Adrenal gland (tissue), 12 donors: Measurements from ENCODE around the gene FN3K. TPM values are rescaled to one million over a fixed set of nuclear protein-coding genes. Genes with fewer than 3 reads are reported as not detected.

Source experiments
- DNase-seq, 7 donors: peaks; one replicate each; pipeline ENCODE4 v3.0.0-alpha.2; 2019 to 2020
- H3K27ac ChIP-seq, 5 donors: fragments of 200-600 bp; sonication (generic) in 4 of 5; 1 replicate in 3 of 5; 2 replicates in 2 of 5; pipeline versions ENCODE4 v1.5.1 to v1.8.0; 2016 to 2020; ENCODE audit warnings: mild to moderate bottlenecking in 1 of 5
- H3K27me3 ChIP-seq: fragments of 200-600 bp; 2 replicates; pipeline ENCODE4 v1.8.0; 2021
- H3K36me3 ChIP-seq, 2 donors: fragments of 200-600 bp; replicated peaks in 1 of 2; 1 replicate in 1 of 2; 2 replicates in 1 of 2; pipeline versions ENCODE4 v1.5.1 to v1.8.0; 2018 to 2022
- H3K4me1 ChIP-seq, 2 donors: fragments of 200-600 bp; replicated peaks in 1 of 2; 1 replicate in 1 of 2; 2 replicates in 1 of 2; pipeline versions ENCODE4 v1.5.1 to v1.8.0; 2018 to 2021
- H3K4me3 ChIP-seq, 4 donors: fragments of 200-600 bp; sonication (generic) in 3 of 4; one replicate each; pipeline ENCODE4 v1.5.1; 2016 to 2018
- H3K9me3 ChIP-seq, 3 donors: fragments of 200-600 bp; sonication (generic) in 1 of 3; replicated peaks in 1 of 3; 1 replicate in 2 of 3; 2 replicates in 1 of 3; pipeline versions ENCODE4 v1.5.1 to v1.8.0; 2016 to 2021
- POLR2A ChIP-seq, 2 donors: fragments of 450-650 bp; IDR thresholded peaks; one replicate each; pipeline ENCODE4 v1.6.1; 2017; ENCODE audit warnings: antibody characterized with exemption in 2 of 2, mild to moderate bottlenecking in 2 of 2, moderate library complexity in 1 of 2
- WGBS, 4 donors: extraction: QIAGEN DNeasy Blood & Tissue Kit in 2 of 4; methylation state at CpG; one replicate each; pipeline versions ENCODE4 v1.1.5 to v1.1.7; 2013 to 2017; 5-methylcytosine and 5-hydroxymethylcytosine counted together
- intact Hi-C, 2 donors: fragments of 100-400 bp; cut with DNase I; formaldehyde crosslinking; loops; one replicate each; pipeline versions ENCODE4 v1.14.1 to v1.15.0; 2022 to 2023
- polyA plus RNA-seq, 3 donors: library from polyadenylated mRNA; stranded (reverse); fragments of 200-250 nt in 2 of 3; fragments of 350-450 nt in 1 of 3; fragmentation: Illumina TruSeq in 1 of 3; extraction: RNeasy Lipid Tissue Mini Kit (QIAGEN cat#74804) in 1 of 3; gene quantifications; one replicate each; pipeline ENCODE4 v1.2.3, GENCODE V29; 2013 to 2014
- total RNA-seq, 9 donors: library from RNA; depleted of rRNA in 4 of 9; stranded (reverse); fragments of >200 nt in 4 of 9; fragments of 120-200 nt in 1 of 9; fragmentation: NEBNext Ultra II Directional in 1 of 9; extraction: Animal tissue kit (Norgen Biotek cat#: 25700) in 1 of 9; gene quantifications; one replicate each; pipeline versions ENCODE4 v1.1.0 to v1.2.4, GENCODE V29; 2013 to 2023
- TF ChIP-seq, protein P1 (sequence below), 6 experiments: fragments of 450-650 bp in 4 of 6; fragments of 200-600 bp in 2 of 6; sonication (generic) in 1 of 6; IDR thresholded peaks; 1 replicate in 5 of 6; 2 replicates in 1 of 6; pipeline versions ENCODE4 v1.5.1 to v1.8.0; 2016 to 2021; ENCODE audit warnings: antibody characterized with exemption in 6 of 6, mild to moderate bottlenecking in 2 of 6, moderate library complexity in 1 of 6
- donor health status: healthy with polysubstance abuse.
- donor health status: Bipolar disorder and iron deficiency.
- donor health status: DM: yes; HTN: yes; CAD: no.
- donor health status: DM: no; HTN: no; CAD: no.
- donor health status: DM: no; HTN: no; CAD: no.
- donor health status: DM: yes; HTN: yes; CAD: no.

FN3K gene
- total and polyA plus RNA-seq, 12 donors: 16.0 to 136 (median 40.8) TPM

GRCh38 chr17:82787081-82787848 is 51.9 kb downstream of the FN3K start:
- 89 to 98% (median 92%) methylated on average over 10 to 27 of the region's 27 CpGs for WGBS, 4 donors
- H3K9me3 ChIP-seq: no peaks in the 10 kb centered on the region
- H3K36me3 ChIP-seq: peaks cover 0 to 10% of the 10 kb centered on the region in 2 donors
- no peak overlapping the region for H3K27ac ChIP-seq
- no peak overlapping the region for H3K4me3 ChIP-seq
- DNase-seq: no peak
- no peaks in the 10 kb centered on the region for H3K4me1 ChIP-seq
- H3K27me3 ChIP-seq: no peaks in the 10 kb centered on the region
- TF ChIP-seq POLR2A (IDR thresholded peaks at IDR 0.05): no peak
- TF ChIP-seq, protein P1, sequence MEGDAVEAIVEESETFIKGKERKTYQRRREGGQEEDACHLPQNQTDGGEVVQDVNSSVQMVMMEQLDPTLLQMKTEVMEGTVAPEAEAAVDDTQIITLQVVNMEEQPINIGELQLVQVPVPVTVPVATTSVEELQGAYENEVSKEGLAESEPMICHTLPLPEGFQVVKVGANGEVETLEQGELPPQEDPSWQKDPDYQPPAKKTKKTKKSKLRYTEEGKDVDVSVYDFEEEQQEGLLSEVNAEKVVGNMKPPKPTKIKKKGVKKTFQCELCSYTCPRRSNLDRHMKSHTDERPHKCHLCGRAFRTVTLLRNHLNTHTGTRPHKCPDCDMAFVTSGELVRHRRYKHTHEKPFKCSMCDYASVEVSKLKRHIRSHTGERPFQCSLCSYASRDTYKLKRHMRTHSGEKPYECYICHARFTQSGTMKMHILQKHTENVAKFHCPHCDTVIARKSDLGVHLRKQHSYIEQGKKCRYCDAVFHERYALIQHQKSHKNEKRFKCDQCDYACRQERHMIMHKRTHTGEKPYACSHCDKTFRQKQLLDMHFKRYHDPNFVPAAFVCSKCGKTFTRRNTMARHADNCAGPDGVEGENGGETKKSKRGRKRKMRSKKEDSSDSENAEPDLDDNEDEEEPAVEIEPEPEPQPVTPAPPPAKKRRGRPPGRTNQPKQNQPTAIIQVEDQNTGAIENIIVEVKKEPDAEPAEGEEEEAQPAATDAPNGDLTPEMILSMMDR (IDR thresholded peaks at IDR 0.05): no peak
- intact Hi-C loops: no loop called here

GRCh38 chr17:82788206-82789001 is 53.0 kb downstream of the FN3K start:
- Histone ChIP-seq H3K36me3 (peaks cover 0 to 2% of the 10 kb centered on the region in 2 donors), H3K9me3 (no peaks in the 10 kb centered on the region), H3K27me3 (no peaks in the 10 kb centered on the region), H3K27ac (no peak overlapping the region), H3K4me1 (no peaks in the 10 kb centered on the region), H3K4me3 (no peak overlapping the region)
- 93 to 97% (median 95%) methylated on average over 18 of the region's 18 CpGs for WGBS, 4 donors
- TF ChIP-seq, protein P1 (IDR thresholded peaks at IDR 0.05): no peak
- no peak for TF ChIP-seq POLR2A (IDR thresholded peaks at IDR 0.05)
- intact Hi-C loops: no loop called here
- DNase-seq: no peak

DNA sequence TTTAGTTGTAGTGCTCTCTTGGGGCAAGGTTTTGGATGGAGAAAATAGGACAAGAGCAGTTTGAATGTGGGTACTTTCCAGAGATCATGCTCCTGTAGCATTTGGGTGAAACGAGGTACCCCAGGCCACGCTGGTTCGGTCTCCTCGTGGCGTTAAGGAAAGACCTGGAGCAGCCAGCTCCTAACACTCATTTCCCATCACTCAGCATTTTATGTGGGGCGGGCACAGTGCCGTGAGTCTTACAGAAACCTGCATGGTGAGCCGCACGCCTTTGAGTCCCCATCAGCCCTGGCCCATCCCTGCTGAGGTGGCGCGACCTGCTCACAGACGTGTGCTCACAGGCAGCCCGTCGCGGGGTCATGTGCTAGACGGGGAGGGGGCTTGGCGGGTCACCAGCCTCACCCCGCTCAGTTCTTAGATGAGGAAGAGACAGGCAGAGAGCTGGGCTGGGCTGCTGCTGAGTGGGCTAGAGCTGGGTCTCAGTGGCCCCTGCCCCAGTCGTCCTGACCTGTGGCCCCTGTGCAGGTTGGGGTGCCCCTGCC is 53.7 kb downstream of the FN3K start:
- no peaks in the 10 kb centered on the region for H3K27me3 ChIP-seq
- H3K4me1 ChIP-seq: no peaks in the 10 kb centered on the region
- no peaks in the 10 kb centered on the region for H3K9me3 ChIP-seq
- no peak overlapping the region for H3K27ac ChIP-seq
- whole genome bisulfite sequencing, 4 donors: 91 to 94% (median 93%) methylated on average over 17 to 19 of the region's 19 CpGs
- H3K36me3 ChIP-seq: no peaks in the 10 kb centered on the region
- no peak overlapping the region for H3K4me3 ChIP-seq
- no peak for DNase-seq
- TF ChIP-seq, protein P1 (IDR thresholded peaks at IDR 0.05): no peak
- no peak for TF ChIP-seq POLR2A (IDR thresholded peaks at IDR 0.05)
- intact Hi-C loops: no loop called here

GRCh38 chr17:82789806-82790205 is 54.4 kb downstream of the FN3K start:
- 94 to 96% (median 95%) methylated on average over 15 to 18 of the region's 18 CpGs for WGBS, 4 donors
- Histone ChIP-seq H3K27me3 (no peaks in the 10 kb centered on the region), H3K4me3 (no peak overlapping the region), H3K27ac (no peak overlapping the region), H3K9me3 (no peaks in the 10 kb centered on the region), H3K36me3 (no peaks in the 10 kb centered on the region), H3K4me1 (no peaks in the 10 kb centered on the region)
- intact Hi-C loops: no loop called here
- TF ChIP-seq POLR2A (IDR thresholded peaks at IDR 0.05): no peak
- TF ChIP-seq, protein P1 (IDR thresholded peaks at IDR 0.05): no peak
- DNase-seq: no peak
